Thoracic aorta (tissue), 2 donors: ENCODE results near the gene ARID1A. TPM values are rescaled to one million over a fixed set of nuclear protein-coding genes. Genes with fewer than 3 reads are reported as not detected.
A peak's percentile ranks its signal among the peaks of the same experiment; 100 is the strongest.

ENCODE experiments used
- ATAC-seq: fragments of 150-250 bp; one replicate; pipeline ENCODE4 v1.8.0; 2017; ENCODE audit warnings: low read depth; ENCODE audit not compliant: insufficient number of reproducible peaks, low FRiP score
- DNase-seq: peaks from one replicate; pipeline ENCODE4 v3.0.0-alpha.2; 2020; ENCODE audit warnings: low spot score
- H3K27ac ChIP-seq, 2 donors: fragments of 200-600 bp; sonication (generic); 1 replicate in 1 of 2; 2 replicates in 1 of 2; pipeline ENCODE4 v1.5.1; 2016; ENCODE audit warnings: mild to moderate bottlenecking in 2 of 2, moderate library complexity in 2 of 2
- H3K27me3 ChIP-seq: fragments of 200-600 bp; sonication (generic); replicated peaks from 2 replicates; pipeline ENCODE4 v1.6.0; 2016; ENCODE audit warnings: mild to moderate bottlenecking; ENCODE audit not compliant: insufficient read depth
- H3K36me3 ChIP-seq: fragments of 200-600 bp; sonication (generic); one replicate; pipeline ENCODE4 v1.5.1; 2016
- H3K4me1 ChIP-seq, 2 donors: fragments of 200-600 bp; sonication (generic); 1 replicate in 1 of 2; 2 replicates in 1 of 2; pipeline versions ENCODE4 v1.5.1 to v1.6.0; 2016; ENCODE audit warnings: low read depth in 2 of 2, mild to moderate bottlenecking in 1 of 2; ENCODE audit not compliant: control insufficient read depth in 1 of 2
- H3K4me3 ChIP-seq: fragments of 200-600 bp; sonication (generic); 2 replicates; pipeline ENCODE4 v1.5.1; 2016; ENCODE audit warnings: mild to moderate bottlenecking
- H3K9me3 ChIP-seq: fragments of 200-600 bp; sonication (generic); 2 replicates; pipeline ENCODE4 v1.5.1; 2016
- CTCF ChIP-seq: fragments of 200-600 bp; sonication (generic); IDR thresholded peaks from one replicate; pipeline ENCODE4 v1.5.1; 2019; ENCODE audit warnings: antibody characterized with exemption
- total RNA-seq, 2 donors: library from RNA; depleted of rRNA; stranded (reverse); fragments of >200 nt; gene quantifications; one replicate each; pipeline versions ENCODE4 v1.1.0 to v1.2.3, GENCODE V29; 2016

Gene ARID1A
- total RNA-seq, 2 donors from 2014 or later = 53.6 to 69.2 TPM

- no peak for TF ChIP-seq CTCF
- Histone ChIP-seq H3K9me3 (no peaks in the 10 kb centered on the region), H3K27ac (peak overlapping the region; percentile 30 to 62), H3K4me3 (no peak overlapping the region), H3K4me1 (peaks cover 38 to 82% of the 10 kb centered on the region in 2 donors), H3K36me3 (peaks cover 4% of the 10 kb centered on the region), H3K27me3 (no peaks in the 10 kb centered on the region)
- DNase-seq (no peak), ATAC-seq (no peak)
Measured at GRCh38 chr1:26750428-26750827, 54.6 kb downstream of the ARID1A start.

- no peak for TF ChIP-seq CTCF
- Histone ChIP-seq H3K4me3 (no peak overlapping the region), H3K4me1 (peaks cover 29 to 63% of the 10 kb centered on the region in 2 donors), H3K27ac (no peak overlapping the region), H3K27me3 (no peaks in the 10 kb centered on the region), H3K9me3 (no peaks in the 10 kb centered on the region), H3K36me3 (no peaks in the 10 kb centered on the region)
- DNase-seq (no peak), ATAC-seq (no peak)
Measured at GRCh38 chr1:26752519-26752918, 56.7 kb downstream of the ARID1A start.

GRCh38 chr1:26754086-26754874 lies 58.5 kb downstream of the ARID1A start:
- Histone ChIP-seq H3K9me3 (no peaks in the 10 kb centered on the region), H3K27me3 (no peaks in the 10 kb centered on the region), H3K4me1 (peaks cover 15 to 45% of the 10 kb centered on the region in 2 donors), H3K36me3 (no peaks in the 10 kb centered on the region), H3K4me3 (no peak overlapping the region), H3K27ac (peak overlapping the region in 1 of 2 donors; percentile 26)
- ATAC-seq = no peak
- no peak for DNase-seq
- TF ChIP-seq CTCF = no peak

- TF ChIP-seq CTCF = no peak
Measured at GRCh38 chr1:26758358-26758757, 62.5 kb downstream of the ARID1A start.

GRCh38 chr1:26759531-26759930 lies 63.7 kb downstream of the ARID1A start:
- H3K27ac ChIP-seq = no peak overlapping the region
- peaks cover 27% of the 10 kb centered on the region for H3K36me3 ChIP-seq
- ATAC-seq (no peak), DNase-seq (no peak)
- no peaks in the 10 kb centered on the region for H3K27me3 ChIP-seq
- no peaks in the 10 kb centered on the region for H3K9me3 ChIP-seq
- peaks cover 0 to 5% of the 10 kb centered on the region in 2 donors for H3K4me1 ChIP-seq
- TF ChIP-seq CTCF = no peak
- H3K4me3 ChIP-seq = no peak overlapping the region

More at GRCh38 chr1:26758358-26758757, 62.5 kb downstream of the ARID1A start:
- H3K27me3 ChIP-seq = no peaks in the 10 kb centered on the region
- ATAC-seq (no peak), DNase-seq (no peak)
- H3K27ac ChIP-seq = no peak overlapping the region
- no peaks in the 10 kb centered on the region for H3K9me3 ChIP-seq
- no peak overlapping the region for H3K4me3 ChIP-seq
- peaks cover 24% of the 10 kb centered on the region for H3K36me3 ChIP-seq
- peaks cover 3 to 12% of the 10 kb centered on the region in 2 donors for H3K4me1 ChIP-seq
